ENCODE measurements around the gene SACM1L.

Gene SACM1L

GRCh38 chr3:45772341-45773035, 83.3 kb downstream of the SACM1L start:
- no peak for DNase-seq

GRCh38 chr3:45773072-45773471, 83.9 kb downstream of the SACM1L start:
- no peak for DNase-seq

GRCh38 chr3:45773714-45774449, 84.7 kb downstream of the SACM1L start:
- no peak for DNase-seq

GRCh38 chr3:45774581-45775521, 85.7 kb downstream of the SACM1L start:
- DNase-seq, result no peak

- no peak for DNase-seq
These were observed 86.5 kb downstream of the SACM1L start for GRCh38 chr3:45775571-45776300.

GRCh38 chr3:45776301-45776595, 87.1 kb downstream of the SACM1L start:
- no peak for DNase-seq

GRCh38 chr3:45776611-45777010, 87.4 kb downstream of the SACM1L start:
- no peak for DNase-seq

GRCh38 chr3:45777111-45777745, 88.0 kb downstream of the SACM1L start:
- no peak for DNase-seq

GRCh38 chr3:45777746-45778386, 88.7 kb downstream of the SACM1L start:
- DNase-seq, result no peak

- DNase-seq, result no peak
These were observed 89.6 kb downstream of the SACM1L start for GRCh38 chr3:45778761-45779201.

- no peak for DNase-seq
These were observed 90.8 kb downstream of the SACM1L start for GRCh38 chr3:45779746-45780735.

GRCh38 chr3:45781271-45781670, 92.1 kb downstream of the SACM1L start:
- DNase-seq, result no peak

- no peak for DNase-seq
These were observed 92.6 kb downstream of the SACM1L start for GRCh38 chr3:45781841-45782240.

GRCh38 chr3:45782381-45782780, 93.2 kb downstream of the SACM1L start:
- DNase-seq, result no peak

GRCh38 chr3:45783667-45784066, 94.5 kb downstream of the SACM1L start:
- no peak for DNase-seq

- no peak for DNase-seq
These were observed 96.5 kb downstream of the SACM1L start for GRCh38 chr3:45785605-45786150.

GRCh38 chr3:45786801-45787495, 97.8 kb downstream of the SACM1L start:
- DNase-seq, result no peak

GRCh38 chr3:45787551-45787950, 98.4 kb downstream of the SACM1L start:
- no peak for DNase-seq

- DNase-seq, result no peak
These were observed 100.1 kb downstream of the SACM1L start for GRCh38 chr3:45789235-45789812.
